ENCODE measurements around the gene FUT3.

DNA sequence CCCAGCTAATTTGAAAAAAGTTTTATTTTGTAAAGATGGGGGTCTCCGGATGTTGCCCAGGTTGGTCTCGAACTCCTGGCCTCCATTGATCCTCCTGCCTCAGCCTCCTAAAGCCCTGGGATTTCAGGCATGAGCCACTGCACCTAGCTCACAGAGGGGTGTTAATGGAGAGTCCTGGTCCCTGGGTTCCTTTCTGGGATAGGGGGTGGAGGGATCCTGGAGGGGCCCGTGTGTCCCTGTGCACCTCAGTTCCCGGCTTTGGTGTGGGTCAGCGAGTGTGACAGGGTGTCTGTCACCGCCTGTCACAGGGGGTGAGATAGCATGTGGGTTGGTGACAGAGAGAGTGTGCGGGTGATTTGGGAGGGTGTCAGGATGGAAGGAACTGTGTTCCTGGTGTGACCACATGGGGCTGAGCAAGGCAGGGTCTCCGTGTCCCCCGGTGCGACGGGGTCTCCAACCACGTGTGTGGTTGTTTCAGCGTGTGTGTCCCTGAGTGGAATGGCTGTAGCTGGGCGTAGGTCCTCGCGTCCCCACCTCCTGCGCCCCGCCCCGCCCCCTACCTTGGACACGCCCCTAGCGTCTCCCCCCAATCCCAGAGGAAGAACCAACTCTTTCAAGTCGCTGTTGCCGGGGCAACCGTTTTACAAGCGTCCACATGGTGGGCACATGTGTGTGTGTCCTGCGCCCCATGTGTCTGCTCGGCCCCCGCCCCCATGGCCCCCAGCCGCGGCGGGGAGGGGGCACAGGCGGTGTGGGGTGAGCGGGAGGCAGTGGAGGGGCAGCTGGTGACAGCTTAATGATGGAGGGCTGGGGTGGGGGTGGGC, 49.2 kb downstream of the FUT3 start:
- TF ChIP-seq, protein P1, sequence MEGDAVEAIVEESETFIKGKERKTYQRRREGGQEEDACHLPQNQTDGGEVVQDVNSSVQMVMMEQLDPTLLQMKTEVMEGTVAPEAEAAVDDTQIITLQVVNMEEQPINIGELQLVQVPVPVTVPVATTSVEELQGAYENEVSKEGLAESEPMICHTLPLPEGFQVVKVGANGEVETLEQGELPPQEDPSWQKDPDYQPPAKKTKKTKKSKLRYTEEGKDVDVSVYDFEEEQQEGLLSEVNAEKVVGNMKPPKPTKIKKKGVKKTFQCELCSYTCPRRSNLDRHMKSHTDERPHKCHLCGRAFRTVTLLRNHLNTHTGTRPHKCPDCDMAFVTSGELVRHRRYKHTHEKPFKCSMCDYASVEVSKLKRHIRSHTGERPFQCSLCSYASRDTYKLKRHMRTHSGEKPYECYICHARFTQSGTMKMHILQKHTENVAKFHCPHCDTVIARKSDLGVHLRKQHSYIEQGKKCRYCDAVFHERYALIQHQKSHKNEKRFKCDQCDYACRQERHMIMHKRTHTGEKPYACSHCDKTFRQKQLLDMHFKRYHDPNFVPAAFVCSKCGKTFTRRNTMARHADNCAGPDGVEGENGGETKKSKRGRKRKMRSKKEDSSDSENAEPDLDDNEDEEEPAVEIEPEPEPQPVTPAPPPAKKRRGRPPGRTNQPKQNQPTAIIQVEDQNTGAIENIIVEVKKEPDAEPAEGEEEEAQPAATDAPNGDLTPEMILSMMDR (IDR thresholded peaks at IDR 0.05; ENCODE audit: poor library complexity, severe bottlenecking): no peak
- TF ChIP-seq POLR2AphosphoS5 (IDR thresholded peaks at IDR 0.05) (no peak), EP300 (conservative IDR thresholded peaks at IDR 0.05; ENCODE audit: poor library complexity, severe bottlenecking) (no peak)
- TF ChIP-seq, protein P2, sequence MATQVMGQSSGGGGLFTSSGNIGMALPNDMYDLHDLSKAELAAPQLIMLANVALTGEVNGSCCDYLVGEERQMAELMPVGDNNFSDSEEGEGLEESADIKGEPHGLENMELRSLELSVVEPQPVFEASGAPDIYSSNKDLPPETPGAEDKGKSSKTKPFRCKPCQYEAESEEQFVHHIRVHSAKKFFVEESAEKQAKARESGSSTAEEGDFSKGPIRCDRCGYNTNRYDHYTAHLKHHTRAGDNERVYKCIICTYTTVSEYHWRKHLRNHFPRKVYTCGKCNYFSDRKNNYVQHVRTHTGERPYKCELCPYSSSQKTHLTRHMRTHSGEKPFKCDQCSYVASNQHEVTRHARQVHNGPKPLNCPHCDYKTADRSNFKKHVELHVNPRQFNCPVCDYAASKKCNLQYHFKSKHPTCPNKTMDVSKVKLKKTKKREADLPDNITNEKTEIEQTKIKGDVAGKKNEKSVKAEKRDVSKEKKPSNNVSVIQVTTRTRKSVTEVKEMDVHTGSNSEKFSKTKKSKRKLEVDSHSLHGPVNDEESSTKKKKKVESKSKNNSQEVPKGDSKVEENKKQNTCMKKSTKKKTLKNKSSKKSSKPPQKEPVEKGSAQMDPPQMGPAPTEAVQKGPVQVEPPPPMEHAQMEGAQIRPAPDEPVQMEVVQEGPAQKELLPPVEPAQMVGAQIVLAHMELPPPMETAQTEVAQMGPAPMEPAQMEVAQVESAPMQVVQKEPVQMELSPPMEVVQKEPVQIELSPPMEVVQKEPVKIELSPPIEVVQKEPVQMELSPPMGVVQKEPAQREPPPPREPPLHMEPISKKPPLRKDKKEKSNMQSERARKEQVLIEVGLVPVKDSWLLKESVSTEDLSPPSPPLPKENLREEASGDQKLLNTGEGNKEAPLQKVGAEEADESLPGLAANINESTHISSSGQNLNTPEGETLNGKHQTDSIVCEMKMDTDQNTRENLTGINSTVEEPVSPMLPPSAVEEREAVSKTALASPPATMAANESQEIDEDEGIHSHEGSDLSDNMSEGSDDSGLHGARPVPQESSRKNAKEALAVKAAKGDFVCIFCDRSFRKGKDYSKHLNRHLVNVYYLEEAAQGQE (IDR thresholded peaks at IDR 0.05; ENCODE audit: borderline replicate concordance): no peak

Data from neural cell (in vitro differentiated cells).